SK-N-SH (cell line): ENCODE data around the gene FAM200C. TPM values are rescaled to one million over a fixed set of nuclear protein-coding genes. Genes with fewer than 3 reads are reported as not detected.

Experiments
- CTCF ChIA-PET: fragments of 300-600, 350-600 bp; formaldehyde crosslinking; extraction: SDS; loops from one replicate; lab custom pipeline; 2021; lab: Yijun Ruan, JAX
- POLR2A ChIA-PET: fragments of 350-600 bp; sonication (Branson Sonifier 250); formaldehyde crosslinking; extraction: SDS; loops from one replicate; lab custom pipeline; 2020; ENCODE audit warnings: antibody characterized with exemption, inconsistent platforms; lab: Yijun Ruan, JAX
- DNase-seq: peaks from one replicate; pipeline ENCODE4 v3.0.0; 2012
- H2AFZ ChIP-seq: fragments of 200-600 bp; sonication (generic); 2 replicates; pipeline ENCODE4 v1.8.1; 2016; ENCODE audit warnings: antibody characterized with exemption, mild to moderate bottlenecking, low read depth
- H3F3A ChIP-seq: fragments of 200-600 bp; sonication (generic); replicated peaks from 2 replicates; pipeline ENCODE3; 2016; ENCODE audit warnings: antibody characterized with exemption, mild to moderate bottlenecking; ENCODE audit not compliant: insufficient read depth
- H3K27ac ChIP-seq, 2 experiments: fragments of 200-500 bp in 1 of 2; fragments of 200-600 bp in 1 of 2; sonication (Bioruptor generic) in 1 of 2; sonication (generic), shearing (Covaris generic) in 1 of 2; 2 replicates each; pipeline versions ENCODE4 v1.5.1 to v1.6.1; 2014 to 2016; ENCODE audit warnings: low read depth in 2 of 2, inconsistent platforms in 1 of 2, low read length in 1 of 2, mild to moderate bottlenecking in 1 of 2, mixed read lengths in 1 of 2
- H3K27me3 ChIP-seq: fragments of 200-600 bp; sonication (generic), shearing (Covaris generic); 2 replicates; pipeline ENCODE4 v1.6.1; 2016; ENCODE audit warnings: mixed run types; ENCODE audit not compliant: insufficient read depth
- H3K36me3 ChIP-seq, 2 experiments: fragments of 200-500 bp in 1 of 2; fragments of 200-600 bp in 1 of 2; sonication (Bioruptor generic) in 1 of 2; sonication (generic) in 1 of 2; replicated peaks in 1 of 2; 2 replicates each; pipeline versions ENCODE3 to v1.5.1; 2014 to 2016; ENCODE audit warnings: low read length in 1 of 2, mild to moderate bottlenecking in 1 of 2; ENCODE audit not compliant: insufficient read depth in 2 of 2, control insufficient read depth in 1 of 2
- H3K4me1 ChIP-seq, 2 experiments: fragments of 200-500 bp in 1 of 2; fragments of 200-600 bp in 1 of 2; sonication (Bioruptor generic) in 1 of 2; sonication (generic), shearing (Covaris generic) in 1 of 2; 2 replicates each; pipeline versions ENCODE4 v1.5.1 to v1.6.1; 2014 to 2016; ENCODE audit warnings: low read depth in 1 of 2, low read length in 1 of 2, mixed run types in 1 of 2; ENCODE audit not compliant: insufficient read depth in 2 of 2, control insufficient read depth in 1 of 2
- H3K4me2 ChIP-seq: fragments of 200-600 bp; sonication (generic), shearing (Covaris generic); 2 replicates; pipeline ENCODE4 v1.6.1; 2017; ENCODE audit warnings: mixed run types
- H3K4me3 ChIP-seq, 2 experiments: fragments of 200-500 bp in 1 of 2; fragments of 200-600 bp in 1 of 2; sonication (Bioruptor generic) in 1 of 2; sonication (generic), shearing (Covaris generic) in 1 of 2; 2 replicates each; pipeline versions ENCODE4 v1.5.1 to v1.8.1; 2014 to 2016; ENCODE audit warnings: low read depth in 2 of 2, inconsistent platforms in 1 of 2, low read length in 1 of 2, mild to moderate bottlenecking in 1 of 2, mixed read lengths in 1 of 2, moderate library complexity in 1 of 2
- H3K79me2 ChIP-seq: fragments of 200-600 bp; sonication (generic); 2 replicates; pipeline ENCODE4 v1.8.1; 2017; ENCODE audit warnings: mild to moderate bottlenecking; ENCODE audit not compliant: insufficient read depth
- H3K9ac ChIP-seq: fragments of 200-600 bp; sonication (generic); 2 replicates; pipeline ENCODE4 v1.6.1; 2017; ENCODE audit warnings: mixed run types
- H3K9me2 ChIP-seq: fragments of 200-600 bp; sonication (generic); 2 replicates; pipeline ENCODE4 v1.6.1; 2017; ENCODE audit warnings: mixed run types
- H3K9me3 ChIP-seq: fragments of 200-600 bp; sonication (generic); 2 replicates; pipeline ENCODE4 v1.6.1; 2017; ENCODE audit warnings: mixed run types, mild to moderate bottlenecking, moderate library complexity
- H4K20me1 ChIP-seq: fragments of 200-600 bp; sonication (generic); 2 replicates; pipeline ENCODE4 v1.6.1; 2017; ENCODE audit warnings: mild to moderate bottlenecking, mixed run types; ENCODE audit not compliant: insufficient read depth
- CHD2 ChIP-seq: fragments of 150-350 bp; IDR thresholded peaks from 2 replicates; pipeline ENCODE4 v1.6.1; 2018; ENCODE audit warnings: low read length; ENCODE audit not compliant: partially characterized antibody
- CTCF ChIP-seq: fragments of 200-600 bp; sonication (generic); IDR thresholded peaks from 2 replicates; pipeline ENCODE4 v1.6.1; 2017; ENCODE audit warnings: antibody characterized with exemption, mild to moderate bottlenecking, moderate library complexity
- EP300 ChIP-seq, 2 experiments: IDR thresholded peaks; 2 replicates each; pipeline versions ENCODE4 v1.4.0 to v1.6.1; 2012; ENCODE audit warnings: borderline replicate concordance in 1 of 2, low read depth in 1 of 2, low read length in 1 of 2
- FOXJ3 ChIP-seq: sonication (generic); formaldehyde crosslinking; IDR thresholded peaks from 2 replicates; pipeline ENCODE4 v1.5.1; 2020; ENCODE audit warnings: mild to moderate bottlenecking, missing genetic modification reagents
- GATA2 ChIP-seq: sonication (generic); formaldehyde crosslinking; IDR thresholded peaks from 2 replicates; pipeline ENCODE4 v1.5.0; 2020; ENCODE audit warnings: mild to moderate bottlenecking, missing genetic modification reagents
- IRF3 ChIP-seq: fragments of 150-350 bp; IDR thresholded peaks from 2 replicates; pipeline ENCODE4 v1.6.1; 2016; ENCODE audit warnings: mild to moderate bottlenecking, low read depth, low read length
- MAX ChIP-seq: IDR thresholded peaks from 2 replicates; pipeline ENCODE4 v1.4.0; 2012; ENCODE audit warnings: low read depth
- MEF2A ChIP-seq: IDR thresholded peaks from 2 replicates; pipeline ENCODE4 v1.4.0; 2012; ENCODE audit warnings: low read depth, borderline replicate concordance
- POLR2AphosphoS5 ChIP-seq: IDR thresholded peaks from 2 replicates; pipeline ENCODE4 v1.6.1; 2012; ENCODE audit warnings: low read depth, low read length
- RAD21 ChIP-seq: IDR thresholded peaks from 2 replicates; pipeline ENCODE4 v1.6.1; 2012; ENCODE audit warnings: mild to moderate bottlenecking, low read length
- RCOR1 ChIP-seq: fragments of 150-350 bp; IDR thresholded peaks from 2 replicates; pipeline ENCODE4 v1.6.1; 2017; ENCODE audit warnings: antibody characterized with exemption, low read length
- REST ChIP-seq: IDR thresholded peaks from 2 replicates; pipeline ENCODE4 v1.6.1; 2012; ENCODE audit warnings: mild to moderate bottlenecking, low read depth, low read length, moderate library complexity
- TAF1 ChIP-seq: IDR thresholded peaks from 2 replicates; pipeline ENCODE4 v1.6.1; 2012; ENCODE audit warnings: low read depth, mild to moderate bottlenecking, low read length, moderate library complexity, borderline replicate concordance
- TEAD4 ChIP-seq: IDR thresholded peaks from 2 replicates; pipeline ENCODE4 v1.4.0; 2012; ENCODE audit warnings: mild to moderate bottlenecking, borderline replicate concordance; ENCODE audit not compliant: insufficient read depth
- USF1 ChIP-seq: IDR thresholded peaks from 2 replicates; pipeline ENCODE4 v1.4.0; 2012; ENCODE audit warnings: low read depth, borderline replicate concordance
- YY1 ChIP-seq: IDR thresholded peaks from 2 replicates; pipeline ENCODE4 v1.4.0; 2012; ENCODE audit warnings: low read depth, mild to moderate bottlenecking
- ZBTB33 ChIP-seq: IDR thresholded peaks from 2 replicates; pipeline ENCODE4 v1.4.0; 2012; ENCODE audit warnings: low read depth, borderline replicate concordance
- WGBS: methylation state at CpG from one replicate; pipeline ENCODE4 v1.1.6; 2017; ENCODE audit warnings: low lambda C conversion rate; 5-methylcytosine and 5-hydroxymethylcytosine counted together
- polyA plus RNA-seq, 3 experiments: library from polyadenylated mRNA; depleted of rRNA; stranded (reverse); fragments of >200 nt; gene quantifications; 2 replicates each; pipeline ENCODE4 v1.2.3, GENCODE V29; 2012

FAM200C gene
- polyA plus RNA-seq, 1 of the 3 experiments (the other 2 are of a cell fraction): 1.5 TPM

GRCh38 chr5:160434022-160434531 lies 34.2 kb upstream of the FAM200C start:
- Histone ChIP-seq H3K27ac (no peak overlapping the region), H3K9me3 (no peaks in the 10 kb centered on the region), H3K4me2 (no peak overlapping the region), H4K20me1 (no peaks in the 10 kb centered on the region), H3K4me3 (no peak overlapping the region), H3K9ac (no peak overlapping the region), H3K36me3 (peaks cover 2% of the 10 kb centered on the region in 2 experiments), H3K79me2 (no peaks in the 10 kb centered on the region), H2AFZ (no peak overlapping the region), H3K9me2 (no peaks in the 10 kb centered on the region), H3F3A (peaks cover 3% of the 10 kb centered on the region)
- ChIA-PET POLR2A (no interaction called here), CTCF (no interaction called here)
- WGBS: 98% methylated on average over 8 of the region's 9 CpGs
- TF ChIP-seq IRF3: no peak
- TF ChIP-seq TEAD4: no peak
- TF ChIP-seq POLR2AphosphoS5: no peak
- no peak for TF ChIP-seq MEF2A
- no peak for TF ChIP-seq CTCF
- TF ChIP-seq CHD2: no peak
- no peak for TF ChIP-seq MAX
- TF ChIP-seq TAF1: no peak
- no peak for TF ChIP-seq RAD21
- no peak for TF ChIP-seq YY1
- no peak for TF ChIP-seq RCOR1
- no peak for TF ChIP-seq USF1
- TF ChIP-seq ZBTB33: no peak
- TF ChIP-seq GATA2 (CRISPR knock-in tag): no peak
- no peak for TF ChIP-seq EP300 (IDR thresholded peaks at IDR 0.05; ENCODE audit: borderline replicate concordance in 1 of 2, low read depth in 1 of 2, low read length in 1 of 2)
- no peak for TF ChIP-seq REST
- TF ChIP-seq FOXJ3 (CRISPR knock-in tag): no peak
- TF ChIP-seq, all 33 proteins: peak for 0
- Histone ChIP-seq H3K27me3 (no peaks in the 10 kb centered on the region), H3K4me1 (peaks cover 0 to 7% of the 10 kb centered on the region in 2 experiments; a peak in 2 of 4 replicates)
- no peak for DNase-seq
